ENCODE data around the gene MAP1B.

The MAP1B gene

DNA sequence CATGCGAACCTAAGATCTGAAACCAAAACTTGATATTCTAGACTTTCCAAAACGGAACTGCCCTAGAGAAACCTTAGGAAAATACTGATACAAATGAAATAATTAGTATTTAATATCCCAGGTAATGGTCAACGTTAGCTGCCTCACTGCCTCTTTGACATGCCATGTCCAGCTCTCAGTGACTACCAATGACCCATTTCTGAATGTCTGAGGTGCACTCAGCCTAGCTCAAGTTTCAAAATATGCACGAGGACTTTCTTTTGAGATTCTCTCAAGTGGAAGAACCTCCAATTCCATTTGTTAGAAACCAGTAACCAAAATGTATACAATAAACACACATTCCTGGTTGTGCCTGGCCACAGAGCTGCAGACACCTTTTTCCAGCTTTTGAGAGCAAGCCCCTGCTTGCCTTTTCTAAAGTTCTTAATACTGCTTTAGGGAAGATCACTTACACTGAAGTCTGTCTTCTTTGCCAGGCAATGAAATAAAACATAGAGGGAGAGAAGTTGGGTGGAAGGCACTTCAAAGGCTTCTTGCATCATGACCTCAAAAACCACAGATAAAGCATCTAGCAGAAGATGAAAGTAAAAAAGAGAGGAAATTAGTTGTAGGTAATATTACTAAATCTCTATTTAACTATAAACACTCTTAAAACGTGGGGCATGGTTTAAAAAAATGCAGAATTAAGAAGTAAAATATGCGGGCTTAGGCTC lies 124.9 kb downstream of the MAP1B start:
- DNase-seq = peak in 1 of 2 donors; percentile 58

DNA sequence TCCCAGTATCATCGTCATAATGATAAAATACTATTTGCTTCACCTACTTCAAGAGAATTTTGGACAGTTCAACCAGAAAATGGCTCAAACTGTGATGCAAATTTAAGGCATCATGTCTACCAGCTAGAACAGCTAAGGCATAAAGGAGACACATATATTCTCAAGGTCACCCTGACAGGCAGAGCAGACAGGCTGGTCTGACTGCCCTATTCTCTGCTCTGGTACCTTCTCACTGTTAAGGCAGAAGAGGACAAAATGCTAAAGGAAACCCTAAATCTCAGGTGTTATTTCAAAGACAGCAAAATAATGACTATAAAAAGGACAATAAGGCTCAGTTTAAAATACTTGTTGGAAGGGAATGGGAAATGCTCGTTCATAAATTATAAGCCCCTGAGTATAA lies 125.6 kb downstream of the MAP1B start:
- no peak for DNase-seq

DNA sequence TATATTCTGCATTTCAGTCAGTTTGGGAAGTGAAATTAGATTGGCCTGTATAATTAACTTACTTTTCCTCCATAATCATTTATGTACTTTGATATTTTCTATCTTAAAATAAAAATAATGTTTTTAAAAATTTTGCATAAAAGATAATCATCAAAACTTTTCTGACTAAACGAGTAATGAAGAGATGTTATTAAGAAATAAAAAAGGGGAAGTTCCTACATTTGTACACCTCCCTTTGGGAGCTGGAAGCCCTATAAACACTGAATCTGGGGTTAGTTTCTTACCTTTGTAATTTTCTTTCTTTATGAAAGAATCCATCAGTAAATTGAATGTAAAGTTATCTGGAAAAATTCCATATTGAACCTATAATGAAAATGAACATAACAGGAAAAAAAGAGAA lies 126.6 kb downstream of the MAP1B start:
- DNase-seq = no peak

DNA sequence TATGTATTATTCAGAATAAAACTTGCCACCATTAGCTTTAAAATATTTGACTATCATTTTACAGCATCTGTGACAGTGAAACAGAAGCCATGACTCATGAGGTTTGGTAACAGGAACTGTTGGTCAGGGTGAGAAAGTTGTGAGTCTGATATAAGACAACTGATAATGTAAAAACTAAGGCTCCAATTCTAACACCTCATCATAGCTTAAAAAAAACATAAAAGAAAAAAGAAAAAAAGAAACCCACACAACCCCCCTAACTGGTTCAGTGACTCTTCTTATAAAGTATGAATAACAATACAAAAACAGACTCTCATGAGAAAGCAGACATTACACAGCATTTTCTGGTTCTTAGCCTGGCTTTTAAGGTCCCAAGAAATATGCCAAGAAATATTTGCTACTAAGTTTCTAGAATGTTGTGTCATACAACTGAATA lies 127.0 kb downstream of the MAP1B start:
- peak; percentile 5 to 59 for DNase-seq

DNA sequence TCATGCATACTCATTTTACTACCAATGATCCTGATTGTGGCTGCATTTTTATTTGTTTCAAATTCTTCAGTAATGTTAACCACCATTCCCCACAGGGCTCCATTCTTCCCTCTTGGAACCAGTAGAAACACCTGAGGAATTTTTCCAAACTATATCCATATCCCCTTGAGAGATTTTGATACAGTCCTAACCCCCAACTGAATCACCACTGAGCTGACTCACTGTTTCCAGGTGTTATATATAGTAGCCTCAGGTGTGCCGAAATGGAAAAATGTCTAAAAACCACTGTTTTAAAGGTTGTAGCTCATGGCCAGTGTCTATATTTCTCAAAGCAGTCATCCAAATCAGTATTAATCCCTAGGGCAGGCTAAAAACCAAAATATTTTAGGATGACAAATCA lies 127.6 kb downstream of the MAP1B start:
- DNase-seq = no peak

DNA sequence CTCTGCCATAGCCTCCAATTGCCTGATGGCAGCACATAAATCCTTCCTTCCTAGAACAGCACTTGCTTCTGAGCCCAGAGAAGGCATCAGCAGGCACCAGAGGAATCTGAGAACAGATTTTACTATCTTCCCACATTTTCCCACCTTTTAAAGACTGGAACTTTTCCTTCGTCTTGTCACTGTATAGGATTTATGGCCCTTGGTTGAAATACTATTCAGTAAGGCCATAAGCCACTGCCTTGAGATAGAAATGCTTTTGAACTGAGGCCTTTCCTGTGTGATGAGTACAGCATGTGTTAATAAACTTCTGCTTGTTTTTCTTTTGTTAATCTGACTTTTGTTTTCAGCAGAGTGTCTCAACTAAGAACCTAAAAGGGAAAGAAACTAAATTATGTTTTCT lies 128.4 kb downstream of the MAP1B start:
- DNase-seq = no peak

DNA sequence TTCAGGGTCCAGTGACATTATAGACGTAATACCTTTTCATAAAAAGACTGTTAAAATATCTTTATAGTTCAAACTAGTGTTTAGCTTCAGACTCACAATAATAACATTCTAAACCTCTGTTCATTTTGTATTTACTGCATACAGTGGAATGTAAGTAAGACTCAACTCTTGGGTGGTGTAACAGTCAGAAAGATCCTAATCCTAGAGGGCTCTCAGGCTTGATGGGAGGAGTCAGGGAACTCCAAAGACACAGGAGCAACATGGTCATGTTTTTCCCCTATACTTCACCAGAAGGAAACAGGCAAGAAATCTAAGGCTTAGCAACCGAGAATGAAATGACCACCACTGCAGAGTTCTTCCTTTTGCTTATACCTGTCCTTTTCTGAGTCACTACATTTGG lies 130.1 kb downstream of the MAP1B start:
- DNase-seq = no peak

DNA sequence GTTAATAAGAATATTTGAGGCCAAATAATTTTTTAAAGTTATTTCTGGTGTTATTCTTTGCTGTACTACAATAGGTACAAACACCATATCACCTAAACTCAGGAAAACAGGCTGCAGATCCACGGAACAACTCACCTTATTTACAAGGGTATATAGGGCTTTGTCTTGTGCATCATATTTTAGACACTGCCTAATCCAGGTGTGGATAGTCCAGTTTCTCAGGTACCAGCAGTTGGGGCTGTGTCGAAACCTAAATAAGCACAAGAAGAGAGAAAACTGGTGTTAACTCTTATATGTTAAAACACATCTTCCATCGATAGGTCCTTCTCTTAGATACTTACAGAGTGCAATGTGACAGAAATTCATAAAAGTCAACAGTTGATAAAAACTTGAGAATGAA lies 130.6 kb downstream of the MAP1B start:
- DNase-seq = no peak

DNA sequence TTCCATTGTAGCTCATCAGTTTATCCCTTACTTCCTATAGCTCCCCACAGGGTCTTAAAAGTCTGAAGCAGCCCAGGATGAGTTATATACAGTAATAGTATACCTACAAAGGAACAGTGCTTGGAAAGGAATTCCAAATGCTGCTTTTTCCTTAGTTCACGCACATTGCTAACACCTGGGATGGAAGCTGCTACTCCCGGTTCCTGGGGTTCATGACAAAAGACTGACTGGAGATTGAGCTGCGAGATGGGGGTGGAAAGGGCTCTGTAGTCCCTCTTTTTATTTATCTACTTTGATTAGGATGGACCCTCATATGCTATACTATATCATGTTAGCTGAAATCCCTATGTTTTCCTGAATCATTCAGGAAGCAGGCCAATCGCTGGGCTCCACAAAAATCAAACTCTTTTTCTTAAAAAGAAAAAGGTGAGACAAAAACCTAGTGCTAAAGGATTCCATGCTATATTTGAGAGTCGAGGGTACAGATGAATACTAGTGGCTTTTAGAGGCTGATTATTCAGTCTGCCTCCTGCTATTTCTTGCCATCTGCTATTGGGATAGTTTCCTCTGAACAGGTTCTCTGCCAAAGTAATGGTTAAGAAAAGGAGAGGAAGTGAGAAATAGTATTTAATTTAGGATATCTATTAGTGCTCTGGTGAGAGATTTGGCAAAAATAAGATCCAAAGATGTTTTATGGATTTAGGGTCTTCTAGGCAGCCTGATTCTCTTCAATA lies 131.6 kb downstream of the MAP1B start:
- DNase-seq = no peak

DNA sequence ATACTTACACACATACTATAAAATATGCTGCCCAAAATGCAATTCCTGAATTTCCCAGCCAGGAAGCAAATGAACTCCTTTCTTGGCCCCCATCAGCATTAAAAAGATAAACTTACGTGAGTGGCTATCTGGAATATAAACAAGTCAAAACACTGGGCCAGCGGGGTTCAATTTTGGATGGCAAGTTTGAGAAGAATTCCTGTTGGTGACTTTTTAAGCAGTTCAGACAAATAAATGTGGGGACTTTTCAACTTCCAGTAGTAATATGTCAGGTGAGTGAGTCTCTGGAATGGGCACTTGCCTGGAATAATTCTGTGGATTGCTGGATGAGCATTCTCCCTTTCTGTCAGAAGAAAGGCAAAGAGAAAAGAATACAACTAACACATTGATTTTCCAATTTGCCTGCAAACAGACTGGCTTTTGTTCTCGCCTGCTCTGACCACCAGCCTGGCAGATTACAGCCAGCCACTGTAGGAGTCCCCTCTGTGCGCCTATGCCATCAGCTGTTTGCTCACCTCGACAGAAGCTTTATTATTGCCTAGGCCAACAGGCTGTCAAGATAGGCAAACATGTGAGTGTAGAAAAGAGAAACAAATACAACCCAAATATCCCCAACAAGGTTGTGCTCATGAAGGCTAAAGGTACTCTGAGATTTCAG lies 134.2 kb downstream of the MAP1B start:
- no peak for DNase-seq

DNA sequence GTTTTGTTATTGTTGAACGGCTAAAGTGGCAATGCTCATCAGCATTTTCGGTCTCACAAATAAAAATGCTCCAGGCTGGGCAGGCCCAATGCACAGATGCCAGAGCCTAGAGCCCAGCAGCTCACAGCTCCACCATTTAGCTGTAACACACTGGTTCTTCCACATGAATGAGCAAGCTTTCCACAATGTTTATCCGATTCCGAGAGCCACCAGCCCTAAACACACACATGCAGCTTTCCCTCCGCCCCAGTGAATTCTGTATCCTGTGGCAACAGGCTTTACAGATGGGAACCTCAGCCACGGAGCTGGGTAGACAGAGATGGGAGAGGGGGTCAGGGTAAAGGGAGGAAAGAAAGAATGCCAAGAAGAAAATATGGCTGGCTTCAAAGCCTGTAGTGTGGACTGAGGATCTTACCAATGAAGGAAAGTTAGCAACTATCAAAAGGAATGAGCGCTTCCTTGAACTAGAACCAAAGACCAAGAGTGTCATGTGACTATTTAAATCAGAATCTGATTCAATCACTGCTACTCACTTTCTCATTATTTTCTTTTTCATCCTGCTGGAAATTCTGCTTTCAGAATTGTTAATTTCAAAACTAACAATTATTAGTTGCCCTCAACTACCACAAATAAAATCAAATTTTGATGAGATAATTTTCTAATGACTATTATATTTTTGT lies 135.7 kb downstream of the MAP1B start:
- DNase-seq = no peak

DNA sequence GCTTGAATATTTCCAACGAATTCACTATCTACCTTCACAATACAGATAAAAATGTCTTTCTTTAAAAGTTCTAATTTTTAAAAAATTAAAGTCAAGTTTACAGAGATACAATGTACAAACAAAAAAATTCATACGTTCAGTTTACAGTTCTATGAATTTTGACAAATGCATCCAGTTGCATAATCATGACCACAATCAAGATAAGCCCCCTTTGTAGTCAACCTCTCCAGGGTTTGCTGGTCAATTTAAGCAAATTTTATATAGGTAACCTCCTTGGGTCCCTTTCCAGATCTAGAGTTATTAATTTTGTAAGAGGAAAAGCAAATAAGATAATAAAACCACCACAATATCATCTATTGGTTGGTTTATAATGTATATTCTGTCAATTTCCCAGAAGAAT lies 136.4 kb downstream of the MAP1B start:
- DNase-seq = no peak

DNA sequence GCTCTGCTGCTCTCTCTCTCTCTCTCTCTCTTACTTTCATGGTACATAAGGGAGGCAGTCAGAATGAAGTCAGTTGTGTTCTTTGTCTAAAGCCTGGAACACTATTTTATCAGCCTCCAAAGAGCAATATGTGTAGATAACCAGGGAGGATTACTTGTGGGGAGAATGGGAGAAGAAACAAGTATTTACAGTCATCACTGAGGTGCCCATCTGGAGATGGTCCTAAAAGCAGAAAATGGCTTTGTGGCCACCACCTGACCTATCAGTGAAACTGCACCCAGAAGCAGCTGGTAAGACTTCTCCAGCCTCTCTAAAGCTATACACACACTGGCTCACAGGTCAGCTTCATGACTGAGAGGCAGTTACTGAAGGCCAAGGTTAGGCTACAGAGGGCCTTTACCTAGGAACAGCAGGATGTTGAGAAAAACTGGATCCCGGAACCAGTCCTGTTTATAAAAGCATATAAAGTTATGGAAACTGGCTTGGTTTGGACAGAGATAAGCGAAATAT lies 137.6 kb downstream of the MAP1B start:
- DNase-seq = no peak

DNA sequence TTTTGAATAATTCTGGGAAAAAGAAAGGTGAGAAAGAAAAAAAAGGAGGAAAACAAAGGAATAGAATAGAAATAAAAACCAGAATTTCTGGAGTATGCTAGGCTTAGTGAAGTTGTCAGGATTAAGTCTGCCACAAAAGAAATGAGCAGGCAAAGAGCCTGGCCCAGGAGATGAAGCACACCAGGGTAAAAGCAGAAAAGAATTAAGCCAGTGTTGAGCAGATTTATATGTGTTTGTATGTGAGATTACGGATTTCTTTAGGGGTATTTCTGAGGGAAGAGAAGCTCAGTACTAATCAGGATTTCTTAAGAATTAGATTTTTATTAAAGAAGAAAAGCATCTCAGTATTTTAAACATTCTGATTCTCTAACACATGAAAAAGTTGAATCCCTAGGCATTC lies 138.3 kb downstream of the MAP1B start:
- DNase-seq = no peak

DNA sequence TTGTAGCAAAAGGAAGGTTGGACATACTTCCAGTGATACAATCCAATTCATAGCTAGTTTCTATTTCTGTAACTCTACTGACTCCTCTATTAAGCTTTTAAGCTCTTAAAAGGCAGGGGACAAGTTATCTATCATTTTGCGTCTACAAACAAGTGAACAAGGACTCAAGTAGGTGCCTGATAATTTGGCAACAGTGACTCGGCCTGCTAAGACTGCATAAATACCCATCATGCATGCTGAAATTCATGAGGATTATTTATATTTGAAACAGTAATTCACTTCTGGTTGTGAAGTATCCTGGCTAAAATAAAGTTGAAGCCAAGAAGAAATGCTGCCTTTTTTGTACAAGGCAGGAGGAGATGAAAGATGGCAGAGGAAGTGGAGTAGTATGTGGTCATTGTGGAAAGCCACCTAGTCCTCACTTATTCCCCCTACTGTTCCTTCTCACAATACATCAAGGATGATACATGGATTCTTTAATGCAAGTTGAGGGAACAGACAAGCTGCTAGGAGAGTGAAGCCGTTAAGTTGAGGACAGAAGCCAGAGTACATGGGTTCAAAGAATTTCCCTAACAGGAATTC lies 138.8 kb downstream of the MAP1B start:
- DNase-seq = no peak

DNA sequence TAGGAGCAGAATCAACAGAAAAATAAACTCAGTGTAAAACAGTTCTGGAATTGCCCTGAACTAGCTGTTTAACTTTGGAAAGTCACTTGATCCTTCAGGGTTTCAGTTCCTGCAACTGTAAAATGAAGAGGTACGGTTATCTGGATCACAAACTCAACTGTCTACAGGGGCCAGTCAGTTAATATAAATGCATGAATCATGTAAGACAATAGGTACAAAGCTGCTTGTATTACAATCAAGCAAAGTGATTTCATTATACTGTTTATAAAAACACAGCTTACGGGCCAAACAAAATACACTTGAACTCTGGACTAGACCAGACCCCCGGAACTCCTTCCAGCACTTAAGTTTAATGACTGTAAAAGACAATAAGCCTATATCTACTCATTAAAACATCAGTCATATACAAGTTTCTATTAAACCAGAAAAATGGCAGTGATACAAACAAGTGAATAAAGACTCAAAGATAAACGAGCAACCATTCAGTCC lies 139.7 kb downstream of the MAP1B start:
- DNase-seq = no peak

DNA sequence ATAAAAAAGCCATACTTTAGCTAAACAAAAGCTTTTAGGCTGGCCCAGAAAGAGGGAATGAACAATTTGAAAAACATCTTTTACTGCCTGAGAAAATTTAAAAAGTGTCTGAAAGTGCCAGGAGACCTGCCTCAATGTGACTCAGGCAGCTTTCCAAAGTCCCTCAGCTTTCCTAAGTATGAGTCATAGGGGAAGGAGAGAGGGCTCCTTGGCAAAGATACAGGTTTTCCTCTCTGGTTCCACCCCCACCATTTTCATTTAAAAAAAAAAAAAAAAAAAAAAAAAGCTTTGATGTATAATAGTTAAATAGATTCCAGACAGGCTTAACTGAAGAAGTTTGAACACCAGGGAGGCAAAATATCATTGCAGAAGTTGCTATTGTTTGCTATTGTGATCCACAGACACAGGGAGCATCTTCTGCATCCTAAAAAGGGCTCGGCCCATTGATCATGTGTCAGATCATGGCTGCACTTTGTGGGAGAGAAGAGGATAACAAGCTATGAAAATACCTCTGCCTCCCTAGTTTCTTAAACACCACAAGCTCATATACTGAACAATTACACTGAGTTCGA lies 141.2 kb downstream of the MAP1B start:
- no peak for DNase-seq

DNA sequence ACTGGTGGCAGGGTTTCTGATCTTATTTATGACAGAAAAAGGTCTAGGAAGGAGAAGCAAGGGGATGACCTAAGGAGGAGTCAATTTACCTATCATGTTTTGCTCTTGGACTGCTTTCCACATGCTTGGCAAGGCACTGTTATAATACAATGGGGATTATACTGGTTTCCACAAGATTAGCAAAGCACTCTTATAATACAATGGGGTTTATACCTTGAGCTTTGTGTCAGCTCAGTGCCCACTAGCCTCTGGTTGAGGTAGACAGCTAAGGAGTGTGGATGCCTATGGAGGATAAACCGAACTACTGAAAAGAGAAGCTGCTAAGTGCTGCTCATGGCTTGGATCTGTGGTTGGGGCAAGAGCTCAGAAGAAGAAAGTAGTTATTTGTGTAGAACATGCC lies 144.1 kb downstream of the MAP1B start:
- no peak for DNase-seq

DNA sequence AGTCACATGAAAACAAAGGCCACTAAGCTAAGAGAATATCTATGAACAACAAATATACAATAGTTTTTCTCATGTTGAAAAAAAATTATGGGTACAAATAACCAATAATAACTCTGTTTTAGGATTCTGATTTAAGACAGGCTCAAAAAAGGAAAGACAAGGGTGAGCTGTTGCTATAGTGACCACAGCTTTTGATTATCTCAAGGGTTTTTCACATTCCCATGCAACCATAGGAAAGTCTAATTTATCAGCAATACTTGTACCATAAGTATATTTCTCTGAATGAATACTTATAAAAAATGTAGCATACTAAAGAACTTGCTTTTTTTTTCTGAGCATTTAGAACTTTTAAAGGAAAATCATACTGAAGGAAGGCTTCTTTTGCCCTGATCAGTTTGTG lies 144.7 kb downstream of the MAP1B start:
- DNase-seq = no peak

DNA sequence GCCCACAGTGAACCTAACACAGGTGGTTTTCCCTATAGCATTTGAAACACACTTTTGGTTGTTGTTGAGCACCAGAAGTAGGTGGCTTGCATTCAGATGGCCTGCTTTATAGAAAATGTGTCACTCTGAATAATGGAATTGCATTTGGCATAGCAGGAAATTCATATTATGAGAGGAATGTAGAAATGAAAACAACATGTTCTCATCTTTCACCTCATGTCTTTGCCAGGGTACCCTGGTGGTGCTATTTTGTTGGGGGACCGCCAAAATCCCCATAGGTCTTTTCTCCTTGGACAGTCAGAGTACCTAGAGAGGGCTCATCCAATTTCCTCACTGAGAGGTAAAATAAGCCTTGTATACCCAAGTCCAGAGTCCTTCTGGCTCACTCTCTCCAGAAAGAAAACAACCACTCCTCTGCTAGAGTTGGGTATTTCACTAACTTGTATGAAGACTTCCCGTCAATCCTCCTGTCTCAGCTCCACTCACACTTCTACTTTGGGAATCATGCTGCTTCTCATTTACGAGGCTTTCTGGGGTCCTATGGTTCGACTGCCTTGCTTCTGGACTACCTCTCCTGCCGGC lies 145.4 kb downstream of the MAP1B start:
- no peak for DNase-seq

DNA sequence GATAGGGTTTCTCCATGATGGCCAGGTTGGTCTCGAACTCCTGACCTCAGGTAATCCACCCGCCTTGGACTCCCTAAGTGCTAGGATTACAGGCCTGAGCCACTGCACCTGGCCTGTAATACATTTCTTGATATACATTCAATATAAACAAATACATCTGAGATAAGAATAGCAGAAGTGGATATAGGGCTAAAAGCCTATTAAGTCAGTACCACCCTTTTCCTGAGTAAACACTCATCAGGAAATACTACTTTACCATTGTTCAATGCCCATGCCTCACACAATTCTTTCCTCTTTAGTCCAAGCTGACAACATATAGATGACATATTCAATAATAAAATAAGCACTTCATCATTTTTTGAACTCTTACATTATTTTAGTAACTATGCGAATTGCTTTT lies 148.0 kb downstream of the MAP1B start:
- DNase-seq = no peak

DNA sequence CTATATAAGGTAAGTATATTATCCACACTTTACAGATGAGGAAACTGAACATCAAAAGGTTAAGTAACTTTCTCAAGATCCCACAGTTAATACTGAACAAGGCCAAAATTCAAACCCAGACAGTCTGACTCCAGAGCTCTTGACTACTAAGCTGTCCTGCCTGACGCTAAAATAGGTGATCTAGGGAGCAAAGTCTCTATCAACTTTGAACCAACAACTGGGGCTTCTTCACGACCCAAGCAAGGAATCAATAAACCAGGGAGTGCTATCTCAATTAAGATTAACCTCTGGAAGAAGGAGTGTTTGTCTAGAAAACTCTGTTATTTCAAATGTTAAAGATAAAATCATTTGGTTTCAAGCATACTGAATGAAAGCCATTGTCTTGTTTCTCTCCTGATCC lies 148.4 kb downstream of the MAP1B start:
- no peak for DNase-seq
